CD4-positive, alpha-beta T cell treated with Interleukin-17A for 1 hour (primary cell): Measurements from ENCODE around the gene DIDO1.

Source experiments
- DNase-seq: peaks from one replicate; pipeline ENCODE4 v3.0.0-alpha.2; 2020

Gene DIDO1

DNA sequence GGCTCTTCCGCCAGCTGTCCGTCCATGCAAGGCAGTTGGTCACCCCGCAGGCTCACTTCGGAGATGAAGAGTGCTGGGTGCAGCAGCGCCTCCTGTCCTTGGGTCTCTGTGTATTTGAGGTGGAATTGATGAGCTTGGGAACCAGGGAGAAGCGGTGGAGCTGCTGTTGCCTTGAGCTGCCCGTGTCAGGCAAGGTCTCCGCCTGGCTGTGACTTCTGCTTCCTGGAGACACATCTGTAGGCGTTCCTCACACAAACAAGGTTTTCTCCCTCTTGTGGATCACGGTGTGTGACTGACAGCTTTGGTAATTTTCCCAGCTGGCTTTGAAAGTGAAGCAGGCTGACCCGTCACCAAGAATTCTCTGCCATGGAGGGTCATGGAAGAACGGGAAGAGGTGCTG is 23.7 kb upstream of the DIDO1 start:
- DNase-seq, result no peak

DNA sequence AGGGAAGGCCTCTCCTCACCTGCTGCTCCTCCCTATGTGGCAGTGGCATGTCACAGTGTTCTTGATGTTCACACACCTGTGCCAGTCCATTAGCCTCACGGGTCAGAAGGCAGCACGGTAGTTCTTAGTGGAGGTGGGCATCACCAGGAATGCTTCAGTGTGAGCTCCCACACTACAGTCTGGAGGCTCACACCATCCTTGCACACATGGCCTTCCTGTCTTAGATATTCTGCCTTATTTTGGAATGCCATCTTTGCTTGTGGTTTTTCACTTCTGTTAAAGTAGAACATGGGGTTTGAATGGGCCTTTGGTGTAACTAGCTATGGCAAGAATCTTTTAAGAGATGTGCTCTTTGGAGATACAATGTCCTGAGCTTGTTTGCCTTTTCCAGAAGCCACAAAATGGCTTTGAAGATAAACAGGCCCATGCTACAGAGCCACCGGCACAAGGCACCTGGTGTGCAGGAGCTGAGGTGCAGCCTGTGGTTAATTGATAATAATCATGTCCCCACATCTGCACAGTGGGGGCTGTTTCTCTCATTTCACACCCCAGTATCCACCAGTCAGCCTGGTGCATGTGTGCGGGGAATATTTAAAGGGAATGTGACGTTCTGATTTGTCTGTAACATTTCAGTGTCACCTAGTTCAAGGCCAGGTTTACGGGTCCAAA is 23.0 kb upstream of the DIDO1 start:
- no peak for DNase-seq

GRCh38 chr20:62947532-62948300 is 21.4 kb upstream of the DIDO1 start:
- DNase-seq, result no peak

DNA sequence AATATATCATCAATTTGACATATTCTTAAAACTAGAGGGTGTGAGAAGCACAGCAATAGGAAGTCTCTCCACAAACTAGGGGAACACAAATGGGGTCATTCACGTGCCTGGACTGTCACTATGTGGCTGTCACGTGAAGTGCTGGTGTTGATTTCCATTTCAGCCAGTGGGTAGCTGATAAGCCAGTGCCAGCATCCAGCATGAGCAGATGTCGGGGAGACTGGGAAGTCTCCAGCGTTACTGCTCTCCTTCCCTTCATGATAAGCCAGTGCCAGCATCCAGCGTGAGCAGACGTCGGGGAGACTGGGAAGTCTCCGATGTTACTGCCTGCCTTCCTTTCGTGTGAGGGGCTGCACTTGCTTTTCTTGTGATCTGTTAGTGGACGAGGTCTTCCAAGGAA is 20.6 kb upstream of the DIDO1 start:
- DNase-seq, result no peak

GRCh38 chr20:62945771-62946339 is 19.6 kb upstream of the DIDO1 start:
- DNase-seq, result no peak

GRCh38 chr20:62944746-62945145 is 18.4 kb upstream of the DIDO1 start:
- DNase-seq, result no peak

DNA sequence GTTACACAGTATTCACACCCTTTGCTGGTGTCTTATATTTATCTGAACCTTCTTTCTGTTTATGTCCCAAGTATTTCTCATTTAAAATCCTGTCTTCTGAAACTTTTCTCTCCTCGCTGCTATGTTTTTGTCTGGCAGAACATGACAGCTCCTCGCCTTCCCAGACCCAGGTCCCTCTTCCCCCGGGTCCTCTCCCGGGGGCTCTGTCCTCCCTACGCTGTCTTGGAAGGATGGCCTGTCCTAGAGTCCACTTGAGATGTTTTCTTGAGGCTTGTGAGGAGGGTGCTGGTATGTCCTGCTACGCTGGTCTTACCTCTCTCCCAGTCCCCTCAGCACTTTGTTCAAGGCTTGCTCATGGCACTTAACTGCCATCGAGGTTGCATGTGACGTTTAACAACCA is 17.9 kb upstream of the DIDO1 start:
- DNase-seq, result no peak

DNA sequence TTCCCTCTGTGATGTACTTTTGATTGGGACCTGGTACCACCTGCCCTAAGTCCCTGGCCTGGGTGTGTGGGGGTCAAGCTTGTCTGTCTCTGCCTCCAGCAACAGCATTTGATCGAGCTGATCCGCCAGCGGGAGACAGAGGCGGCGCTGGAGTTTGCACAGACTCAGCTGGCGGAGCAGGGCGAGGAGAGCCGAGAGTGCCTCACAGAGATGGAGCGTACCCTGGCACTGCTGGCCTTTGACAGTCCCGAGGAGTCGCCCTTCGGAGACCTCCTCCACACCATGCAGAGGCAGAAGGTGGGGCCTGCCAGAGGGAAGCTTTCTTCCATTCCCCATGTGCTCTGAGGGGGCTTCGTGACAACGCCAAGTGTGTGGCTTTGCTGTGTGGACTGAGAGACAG is 17.1 kb upstream of the DIDO1 start:
- no peak for DNase-seq

- no peak for DNase-seq
These were observed 16.2 kb upstream of the DIDO1 start for GRCh38 chr20:62942456-62942855.

GRCh38 chr20:62941792-62942191 is 15.5 kb upstream of the DIDO1 start:
- no peak for DNase-seq

- DNase-seq, result no peak
These were observed 14.6 kb upstream of the DIDO1 start for GRCh38 chr20:62940875-62941274.

DNA sequence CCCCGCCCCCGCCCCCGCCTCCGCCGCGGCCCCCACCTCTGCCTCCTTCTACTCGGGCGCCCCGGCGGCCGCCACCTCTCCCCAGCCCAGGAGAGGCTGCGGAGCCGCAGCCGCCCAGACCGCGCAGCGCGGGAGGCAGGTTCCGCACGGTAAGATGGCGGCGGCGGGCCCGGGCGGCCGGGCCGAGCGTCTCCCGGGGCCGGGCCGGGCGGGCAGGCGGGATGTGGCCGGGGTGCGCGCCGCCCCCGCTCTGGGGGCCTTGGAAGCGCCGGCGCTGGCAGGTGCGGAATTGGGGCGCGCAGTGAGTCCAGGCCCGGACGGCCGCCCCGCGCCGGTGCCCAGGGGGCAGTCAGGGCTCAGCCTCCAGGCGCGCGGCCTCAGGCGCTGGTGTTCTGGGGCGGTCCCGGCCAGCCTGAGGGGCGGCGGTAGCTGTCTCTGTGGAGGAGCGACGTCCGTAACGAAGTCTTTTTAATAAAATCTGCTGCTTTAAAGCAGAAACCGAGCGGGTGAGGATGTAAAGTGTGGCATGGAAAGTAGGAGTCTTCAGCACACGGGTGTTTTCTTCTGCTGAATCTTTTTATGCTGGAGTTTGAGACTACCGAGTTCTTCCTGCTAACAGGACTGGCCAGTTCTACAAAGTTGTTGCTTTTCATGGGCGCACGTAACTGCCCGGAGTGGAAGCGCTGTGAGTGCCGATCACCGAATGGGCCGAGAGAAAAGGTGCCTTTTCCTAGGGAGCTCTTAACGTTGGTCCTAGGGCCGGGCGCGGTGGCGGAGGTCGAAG is 12.0 kb upstream of the DIDO1 start, which contains the start of gene GID8:
Gene GID8 (plus strand): TSS at position 43 of the 784 bp plus-strand sequence. CDS start 3,356 bp downstream, outside the sequence.
- DNase-seq, result no peak

DNA sequence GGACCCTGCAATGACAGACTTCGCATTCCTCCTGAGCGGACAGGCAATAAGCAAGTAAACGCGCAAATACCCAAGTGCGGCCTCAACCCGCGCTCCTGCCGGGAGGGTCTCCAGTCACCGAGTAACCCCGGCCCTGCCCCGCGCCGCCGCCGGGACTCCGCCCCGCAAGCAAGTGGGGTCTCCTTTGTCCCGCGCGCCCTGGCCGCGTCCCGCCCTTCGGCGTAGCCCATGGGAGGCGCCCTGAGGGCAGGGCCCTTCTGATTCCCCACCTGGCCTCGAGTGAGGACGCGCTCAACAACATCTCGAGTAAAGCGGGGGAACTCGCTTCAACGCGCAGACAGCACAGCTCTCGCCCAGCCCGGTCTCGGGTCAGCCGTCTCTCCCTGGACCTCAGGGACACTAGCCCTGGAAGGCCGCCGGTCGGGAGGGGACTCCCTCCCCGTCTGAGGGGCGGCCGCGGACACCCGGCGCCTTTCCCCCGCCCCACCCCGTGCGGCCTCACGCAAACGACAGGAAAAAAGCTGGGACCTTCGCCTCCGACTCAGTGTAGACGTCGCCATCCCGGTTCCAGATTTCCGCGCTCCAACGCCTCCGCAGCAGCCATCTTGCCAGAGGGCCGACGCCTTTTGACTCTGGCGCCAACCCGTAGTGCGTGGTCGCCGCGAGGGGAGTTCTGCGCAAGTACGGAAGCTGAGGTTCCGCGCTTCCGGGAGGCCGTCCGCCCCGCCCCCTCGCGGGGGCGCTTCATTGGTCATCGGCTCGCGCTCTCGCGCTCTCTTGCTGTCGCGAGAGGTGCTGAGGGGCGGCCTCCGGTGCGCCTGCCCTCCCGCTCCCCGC is 11.2 kb upstream of the DIDO1 start:
- DNase-seq, result peak; percentile 97

DNA sequence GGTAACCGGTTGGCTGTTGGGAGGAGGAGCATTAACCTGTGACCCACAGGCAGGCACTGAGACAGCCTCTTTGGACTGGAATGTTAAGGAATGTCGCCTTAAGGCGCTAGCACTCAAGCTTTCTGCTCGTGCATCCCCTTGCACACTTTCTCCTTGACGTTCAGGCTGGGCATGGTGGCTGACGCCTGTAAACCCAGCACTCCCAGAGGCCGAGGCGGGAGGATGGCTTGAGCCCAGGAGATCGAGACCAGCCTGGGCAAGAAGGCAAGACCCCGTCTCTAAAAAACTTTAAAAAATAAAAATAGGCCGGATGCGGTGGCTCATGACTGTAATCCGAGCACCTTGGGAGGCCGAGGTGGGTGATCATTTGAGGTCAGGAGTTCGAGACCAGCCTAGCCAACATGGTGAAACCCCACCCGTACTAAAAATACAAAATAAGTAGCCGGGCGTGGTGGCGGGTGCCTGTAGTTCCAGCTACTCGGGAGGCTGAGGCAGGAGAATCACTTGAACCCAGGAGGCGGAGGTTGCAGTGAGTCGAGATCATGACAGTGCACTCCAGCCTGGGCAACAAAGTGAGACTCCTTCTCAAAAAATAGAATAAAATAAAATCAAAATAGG is 9.8 kb upstream of the DIDO1 start:
- DNase-seq, result no peak

DNA sequence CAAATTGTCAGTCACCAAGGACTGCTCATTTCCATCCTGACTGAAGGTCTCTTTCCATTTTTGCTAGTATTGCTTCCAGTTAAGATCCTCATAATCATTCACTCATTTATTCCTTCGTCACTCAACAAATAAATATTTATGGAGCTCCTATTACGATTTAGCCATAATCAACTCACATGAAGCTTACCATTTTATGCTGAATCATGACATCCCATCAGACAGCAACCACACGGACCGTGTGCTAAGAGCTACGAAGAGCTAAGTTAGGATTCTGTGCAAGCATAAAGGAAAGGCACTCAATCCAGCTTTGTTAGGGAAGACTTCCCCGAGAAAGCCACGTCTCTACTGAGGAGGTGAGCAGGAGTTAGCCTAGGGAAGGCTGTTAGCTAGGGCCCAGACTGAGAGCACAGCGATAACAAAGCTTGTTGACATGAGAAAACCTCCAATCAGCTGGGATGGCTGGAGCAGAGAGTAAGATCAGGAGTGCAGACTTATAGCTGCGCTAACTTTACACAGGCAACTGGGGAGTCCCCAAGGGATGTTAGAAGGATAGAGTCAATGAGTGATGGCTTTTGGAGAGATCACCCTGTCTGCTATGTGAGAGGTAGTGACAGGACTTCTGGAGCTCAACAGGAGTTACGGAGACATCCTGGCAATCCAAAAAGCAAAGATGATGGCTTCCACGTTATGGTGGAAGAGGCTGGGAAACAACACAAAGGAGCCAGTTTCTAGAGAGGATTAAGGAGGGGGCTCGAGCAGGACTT is 9.1 kb upstream of the DIDO1 start:
- no peak for DNase-seq

DNA sequence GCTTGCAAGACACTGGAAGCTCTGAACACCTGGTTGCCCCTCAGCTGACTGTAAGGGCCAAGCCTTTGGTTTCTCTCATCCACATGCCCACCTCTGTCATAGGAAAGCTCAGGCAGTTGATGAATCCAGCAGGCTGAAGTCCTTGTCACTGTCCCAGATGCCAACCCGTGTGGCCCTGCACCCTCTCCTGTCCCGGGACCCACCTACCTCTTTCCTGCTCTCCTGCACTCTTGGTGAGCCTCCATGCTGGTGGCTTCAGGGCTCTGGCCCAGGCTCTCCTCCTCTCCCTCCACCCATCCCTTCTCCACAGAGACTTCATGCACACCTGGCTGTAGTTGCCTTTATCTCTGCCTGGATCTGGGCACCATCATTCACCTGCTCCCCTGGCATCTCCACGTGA is 7.7 kb upstream of the DIDO1 start:
- no peak for DNase-seq

DNA sequence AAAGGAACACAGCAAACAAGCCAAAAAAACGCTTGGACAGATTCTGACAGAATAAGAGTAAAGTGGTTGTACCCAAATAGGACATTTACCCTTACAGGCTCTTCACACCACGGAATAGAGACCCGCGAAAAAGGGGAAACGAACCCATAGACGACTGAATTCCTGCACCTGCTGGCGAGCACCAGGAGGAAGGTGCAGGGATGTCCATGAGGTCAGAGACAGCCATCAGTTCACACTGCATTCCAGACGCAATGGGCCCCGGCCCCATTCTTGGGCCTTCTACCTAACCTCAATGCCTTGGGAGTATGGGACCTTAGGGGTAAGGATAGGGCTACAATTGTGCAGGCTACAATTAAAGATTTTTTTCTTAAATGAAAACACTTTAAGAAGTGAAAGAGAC is 5.2 kb upstream of the DIDO1 start:
- no peak for DNase-seq

DNA sequence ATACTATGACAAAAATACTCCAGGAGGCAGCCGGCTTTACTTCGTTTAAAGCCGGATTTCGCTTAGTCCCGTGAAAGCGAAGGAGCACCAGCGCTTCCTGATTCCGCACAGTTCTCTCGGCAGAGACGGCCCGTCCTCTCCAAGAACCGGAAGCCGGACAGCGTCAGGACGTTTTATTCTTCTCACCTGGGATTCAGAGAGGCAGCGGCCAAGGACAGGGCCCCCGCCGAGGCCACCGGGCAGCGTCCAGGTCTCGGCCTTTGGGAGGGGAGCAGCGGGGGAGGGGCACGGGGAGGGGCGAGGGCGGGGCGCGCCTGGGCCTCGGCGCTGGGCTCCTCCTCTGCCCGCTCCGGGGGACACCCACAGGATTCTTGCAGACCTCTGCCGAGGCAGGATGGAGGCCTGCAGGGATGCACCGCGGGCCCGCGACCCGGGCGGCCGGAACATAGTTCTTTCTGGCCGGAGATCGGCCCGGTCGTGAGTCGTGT is 2.8 kb upstream of the DIDO1 start:
- DNase-seq, result peak; percentile 61

- no peak for DNase-seq
These were observed 2.1 kb upstream of the DIDO1 start for GRCh38 chr20:62928246-62928939.

- DNase-seq, result no peak
These were observed 912 bp upstream of the DIDO1 start for GRCh38 chr20:62927128-62927705.
